C4-2B (cell line): ENCODE data around the gene MKNK1.

Experiments
- ZFX ChIP-seq: fragments of 450-650 bp; IDR thresholded peaks from 2 replicates; pipeline ENCODE4 v1.6.1; 2017
- TF ChIP-seq, protein P1 (sequence below): fragments of 450-650 bp; conservative IDR thresholded peaks from 2 replicates; pipeline ENCODE4 v1.5.1; 2017; ENCODE audit warnings: mild to moderate bottlenecking

DNA sequence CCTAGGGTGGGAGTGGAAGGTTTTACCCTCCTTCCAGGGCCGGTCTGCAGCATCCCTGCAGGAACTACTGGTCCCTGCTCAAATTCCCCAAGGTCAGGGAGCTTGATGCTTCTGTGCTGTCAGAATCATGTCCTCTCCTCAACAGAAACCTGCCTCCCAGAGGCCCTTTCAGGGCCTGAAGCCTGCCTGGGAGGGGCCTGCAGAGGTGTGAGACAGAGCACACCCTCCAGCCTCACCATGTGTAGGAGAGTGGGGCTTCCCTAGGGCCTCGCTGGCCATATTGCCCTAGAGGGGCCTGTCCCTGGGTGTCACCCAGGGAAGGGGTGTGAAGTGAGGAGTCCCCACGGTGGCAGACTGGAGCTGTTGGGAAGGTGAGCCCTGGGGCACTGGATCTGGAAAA, 73.8 kb downstream of the MKNK1 start:
- TF ChIP-seq, protein P1, sequence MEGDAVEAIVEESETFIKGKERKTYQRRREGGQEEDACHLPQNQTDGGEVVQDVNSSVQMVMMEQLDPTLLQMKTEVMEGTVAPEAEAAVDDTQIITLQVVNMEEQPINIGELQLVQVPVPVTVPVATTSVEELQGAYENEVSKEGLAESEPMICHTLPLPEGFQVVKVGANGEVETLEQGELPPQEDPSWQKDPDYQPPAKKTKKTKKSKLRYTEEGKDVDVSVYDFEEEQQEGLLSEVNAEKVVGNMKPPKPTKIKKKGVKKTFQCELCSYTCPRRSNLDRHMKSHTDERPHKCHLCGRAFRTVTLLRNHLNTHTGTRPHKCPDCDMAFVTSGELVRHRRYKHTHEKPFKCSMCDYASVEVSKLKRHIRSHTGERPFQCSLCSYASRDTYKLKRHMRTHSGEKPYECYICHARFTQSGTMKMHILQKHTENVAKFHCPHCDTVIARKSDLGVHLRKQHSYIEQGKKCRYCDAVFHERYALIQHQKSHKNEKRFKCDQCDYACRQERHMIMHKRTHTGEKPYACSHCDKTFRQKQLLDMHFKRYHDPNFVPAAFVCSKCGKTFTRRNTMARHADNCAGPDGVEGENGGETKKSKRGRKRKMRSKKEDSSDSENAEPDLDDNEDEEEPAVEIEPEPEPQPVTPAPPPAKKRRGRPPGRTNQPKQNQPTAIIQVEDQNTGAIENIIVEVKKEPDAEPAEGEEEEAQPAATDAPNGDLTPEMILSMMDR: no peak
- no peak for TF ChIP-seq ZFX
